WTC11 (cell line): ENCODE measurements around the gene FSD1. TPM values are rescaled to one million over a fixed set of nuclear protein-coding genes. Genes with fewer than 3 reads are reported as not detected.

Experiments used
- ATAC-seq: fragments of 200-7000 bp; cut with Tn5 transposase; 2 replicates; pipeline ENCODE4 v1.10.0; 2021; ENCODE audit warnings: mild to moderate bottlenecking, moderate library complexity
- CTCF ChIA-PET: fragments of 300-600 bp; sonication (Branson Sonifier 250); formaldehyde crosslinking; loops from one replicate; lab custom pipeline; 2021; ENCODE audit warnings: antibody characterized with exemption; lab: Charles Lee
- POLR2A ChIA-PET: fragments of 350-600 bp; sonication (Branson Sonifier 250); formaldehyde crosslinking; loops from one replicate; lab custom pipeline; 2021; ENCODE audit warnings: antibody characterized with exemption; lab: Charles Lee
- DNase-seq: peaks from one replicate; pipeline ENCODE4 v3.0.0; 2021; ENCODE audit warnings: low spot score
- H3K27ac Mint-ChIP-seq: 2 replicates; pipeline ENCODE4 v1.8.0; 2021; ENCODE audit warnings: mixed read lengths
- H3K27me3 Mint-ChIP-seq: 2 replicates; pipeline ENCODE4 v1.8.0; 2021; ENCODE audit warnings: low read depth, mild to moderate bottlenecking, moderate library complexity, mixed read lengths
- H3K36me3 Mint-ChIP-seq: 2 replicates; pipeline ENCODE4 v1.8.0; 2021; ENCODE audit warnings: mixed read lengths
- H3K4me1 Mint-ChIP-seq: 2 replicates; pipeline ENCODE4 v1.8.0; 2022; ENCODE audit warnings: mixed read lengths
- H3K4me3 Mint-ChIP-seq: 2 replicates; pipeline ENCODE4 v1.8.0; 2021; ENCODE audit warnings: mild to moderate bottlenecking, moderate library complexity, mixed read lengths
- H3K9me3 Mint-ChIP-seq: 2 replicates; pipeline ENCODE4 v1.8.0; 2021; ENCODE audit warnings: mixed read lengths
- AR ChIP-seq: fragments of 250-450 bp; sonication (Bioruptor Pico); IDR thresholded peaks from 2 replicates; pipeline ENCODE4 v1.9.0; 2021; ENCODE audit warnings: mild to moderate bottlenecking
- CREB1 ChIP-seq: sonication (generic); formaldehyde crosslinking; IDR thresholded peaks from 2 replicates; pipeline ENCODE4 v1.8.0; 2023; ENCODE audit warnings: mild to moderate bottlenecking, missing genetic modification reagents
- E2F4 ChIP-seq: sonication (generic); formaldehyde crosslinking; IDR thresholded peaks from 2 replicates; pipeline ENCODE4 v1.8.1; 2022; ENCODE audit warnings: low read depth, mild to moderate bottlenecking, moderate library complexity, missing genetic modification reagents, borderline replicate concordance
- HMGXB4 ChIP-seq: sonication (generic); formaldehyde crosslinking; IDR thresholded peaks from 2 replicates; pipeline ENCODE4 v1.8.1; 2023; ENCODE audit warnings: mild to moderate bottlenecking, moderate library complexity, missing genetic modification reagents
- IRF2 ChIP-seq: sonication (generic); formaldehyde crosslinking; IDR thresholded peaks from 2 replicates; pipeline ENCODE4 v1.8.0; 2022; ENCODE audit warnings: low read depth, missing genetic modification reagents, borderline replicate concordance
- JUN ChIP-seq: sonication (generic); formaldehyde crosslinking; IDR thresholded peaks from 2 replicates; pipeline ENCODE4 v1.8.0; 2023; ENCODE audit warnings: mild to moderate bottlenecking, missing genetic modification reagents
- MXD4 ChIP-seq: fragments of 250-450 bp; sonication (Bioruptor Pico); IDR thresholded peaks from 2 replicates; pipeline ENCODE4 v1.8.0; 2021; ENCODE audit warnings: mild to moderate bottlenecking, moderate library complexity, borderline replicate concordance
- MYBL2 ChIP-seq: sonication (generic); formaldehyde crosslinking; IDR thresholded peaks from 2 replicates; pipeline ENCODE4 v1.8.1; 2023; ENCODE audit warnings: mild to moderate bottlenecking, moderate library complexity, missing genetic modification reagents
- NFATC4 ChIP-seq: fragments of 250-450 bp; sonication (Bioruptor Pico); IDR thresholded peaks from 2 replicates; pipeline ENCODE4 v1.9.0; 2021; ENCODE audit warnings: mild to moderate bottlenecking
- SP1 ChIP-seq: sonication (generic); formaldehyde crosslinking; conservative IDR thresholded peaks from 2 replicates; pipeline ENCODE4 v1.8.1; 2022; ENCODE audit warnings: missing genetic modification reagents
- TEAD1 ChIP-seq: sonication (generic); formaldehyde crosslinking; IDR thresholded peaks from 2 replicates; pipeline ENCODE4 v1.8.0; 2022; ENCODE audit warnings: mild to moderate bottlenecking, missing genetic modification reagents
- ZNF138 ChIP-seq: sonication (generic); formaldehyde crosslinking; conservative IDR thresholded peaks from 2 replicates; pipeline ENCODE4 v1.8.1; 2022; ENCODE audit warnings: mild to moderate bottlenecking, moderate library complexity, missing genetic modification reagents
- ZNF281 ChIP-seq: sonication (generic); formaldehyde crosslinking; IDR thresholded peaks from 2 replicates; pipeline ENCODE4 v1.8.0; 2023; ENCODE audit warnings: mild to moderate bottlenecking, missing genetic modification reagents
- total RNA-seq: library from RNA; stranded (reverse); gene quantifications from 3 replicates; pipeline ENCODE4 v1.2.3, GENCODE V29; 2021
- TF ChIP-seq, protein P1 (sequence below): sonication (generic); formaldehyde crosslinking; IDR thresholded peaks from 2 replicates; pipeline ENCODE4 v1.8.1; 2023; ENCODE audit warnings: mild to moderate bottlenecking, missing genetic modification reagents, moderate library complexity
- TF ChIP-seq, protein P2 (sequence below): sonication (generic); formaldehyde crosslinking; IDR thresholded peaks from 2 replicates; pipeline ENCODE4 v1.8.0; 2023; ENCODE audit warnings: missing genetic modification reagents, mild to moderate bottlenecking, borderline replicate concordance
- TF ChIP-seq, protein P3 (sequence below): sonication (generic); formaldehyde crosslinking; IDR thresholded peaks from 2 replicates; pipeline ENCODE4 v1.8.1; 2022; ENCODE audit warnings: missing genetic modification reagents, borderline replicate concordance
- TF ChIP-seq, protein P4 (sequence below): fragments of 250-450 bp; sonication (Bioruptor Pico); IDR thresholded peaks from 2 replicates; pipeline ENCODE4 v1.9.0; 2021; ENCODE audit warnings: mild to moderate bottlenecking

FSD1 gene
- total RNA-seq, 1 experiment from 2014 or later = 61.3 TPM

DNA sequence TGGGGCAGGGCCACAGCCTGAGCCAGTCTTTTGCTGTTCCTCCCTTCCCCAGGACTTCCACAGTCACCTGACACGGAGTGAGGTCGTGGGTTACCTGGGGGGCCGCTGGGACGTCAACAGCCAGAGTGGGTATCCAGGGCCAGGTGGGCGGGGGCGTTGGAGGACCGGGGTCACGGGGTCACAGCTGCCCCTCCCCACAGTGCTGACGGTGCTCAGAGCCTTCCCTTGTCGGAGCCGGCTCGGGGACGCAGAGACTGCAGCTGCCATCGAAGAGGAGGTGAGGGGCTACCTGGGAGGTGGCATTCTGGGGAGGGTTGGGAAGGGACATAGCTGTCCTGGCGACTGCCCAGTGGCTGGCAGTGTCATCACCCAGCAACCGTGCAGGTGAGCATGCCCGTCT is 50.5 kb downstream of the FSD1 start:
- Mint-ChIP-seq H3K36me3 (peaks cover 5% of the 10 kb centered on the region), H3K9me3 (no peaks in the 10 kb centered on the region), H3K4me1 (no peaks in the 10 kb centered on the region), H3K27ac (no peak overlapping the region), H3K27me3 (no peaks in the 10 kb centered on the region), H3K4me3 (no peak overlapping the region)
- ATAC-seq = no peak
- POLR2A ChIA-PET = no interaction called here
- DNase-seq = no peak
- TF ChIP-seq ZNF281 (no peak), E2F4 (CRISPR knock-in tag) (no peak)
- TF ChIP-seq, protein P1, sequence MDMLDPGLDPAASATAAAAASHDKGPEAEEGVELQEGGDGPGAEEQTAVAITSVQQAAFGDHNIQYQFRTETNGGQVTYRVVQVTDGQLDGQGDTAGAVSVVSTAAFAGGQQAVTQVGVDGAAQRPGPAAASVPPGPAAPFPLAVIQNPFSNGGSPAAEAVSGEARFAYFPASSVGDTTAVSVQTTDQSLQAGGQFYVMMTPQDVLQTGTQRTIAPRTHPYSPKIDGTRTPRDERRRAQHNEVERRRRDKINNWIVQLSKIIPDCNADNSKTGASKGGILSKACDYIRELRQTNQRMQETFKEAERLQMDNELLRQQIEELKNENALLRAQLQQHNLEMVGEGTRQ (CRISPR knock-in tag) = no peak
- CTCF ChIA-PET = interaction anchor here (0.6 to 1.3 kb wide), 3 partner anchors 46 to 88 kb away, joined by 3 to 7 read pairs (median 4); partner anchors contain the start of gene SH3GL1

DNA sequence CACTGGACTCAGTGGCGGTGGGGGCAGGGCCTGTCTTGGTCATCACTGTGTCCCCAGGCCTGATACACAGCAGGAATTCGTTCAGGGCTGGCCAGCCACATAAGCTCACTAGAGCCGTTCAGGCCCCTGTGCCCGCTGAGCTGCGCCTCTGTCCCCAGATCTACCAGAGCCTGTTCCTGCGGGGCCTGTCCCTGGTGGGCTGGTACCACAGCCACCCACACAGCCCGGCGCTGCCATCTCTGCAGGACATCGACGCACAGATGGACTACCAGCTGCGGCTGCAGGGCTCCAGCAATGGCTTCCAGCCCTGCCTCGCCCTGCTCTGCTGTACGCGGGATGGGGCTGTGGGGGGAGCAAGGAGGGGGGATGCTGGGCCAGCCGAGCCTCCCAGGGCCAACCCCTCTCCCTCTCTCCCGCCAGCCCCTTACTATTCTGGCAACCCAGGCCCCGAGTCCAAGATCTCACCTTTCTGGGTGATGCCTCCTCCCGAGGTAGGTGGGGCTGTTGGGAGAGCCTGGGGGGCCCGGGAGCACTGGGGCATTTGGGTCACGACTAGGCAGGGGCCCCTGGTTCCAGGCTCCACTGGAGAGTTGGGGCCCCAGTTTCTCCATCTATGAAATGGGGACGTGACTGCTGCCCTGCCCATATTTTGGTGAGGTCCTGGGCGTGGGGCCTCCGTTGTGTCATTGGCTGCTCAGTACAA is 52.8 kb downstream of the FSD1 start:
- no peak for DNase-seq
- H3K27me3 Mint-ChIP-seq = no peaks in the 10 kb centered on the region
- no peaks in the 10 kb centered on the region for H3K9me3 Mint-ChIP-seq
- ATAC-seq = no peak
- TF ChIP-seq IRF2 (no peak), TEAD1 (CRISPR knock-in tag) (no peak), JUN (CRISPR knock-in tag) (no peak), SP1 (CRISPR knock-in tag) (no peak), ZNF138 (no peak), NFATC4 (CRISPR knock-in tag) (no peak), HMGXB4 (CRISPR knock-in tag) (no peak), MXD4 (CRISPR knock-in tag) (no peak), AR (CRISPR knock-in tag) (no peak), CREB1 (CRISPR knock-in tag) (no peak), MYBL2 (CRISPR knock-in tag) (no peak)
- TF ChIP-seq, protein P2, sequence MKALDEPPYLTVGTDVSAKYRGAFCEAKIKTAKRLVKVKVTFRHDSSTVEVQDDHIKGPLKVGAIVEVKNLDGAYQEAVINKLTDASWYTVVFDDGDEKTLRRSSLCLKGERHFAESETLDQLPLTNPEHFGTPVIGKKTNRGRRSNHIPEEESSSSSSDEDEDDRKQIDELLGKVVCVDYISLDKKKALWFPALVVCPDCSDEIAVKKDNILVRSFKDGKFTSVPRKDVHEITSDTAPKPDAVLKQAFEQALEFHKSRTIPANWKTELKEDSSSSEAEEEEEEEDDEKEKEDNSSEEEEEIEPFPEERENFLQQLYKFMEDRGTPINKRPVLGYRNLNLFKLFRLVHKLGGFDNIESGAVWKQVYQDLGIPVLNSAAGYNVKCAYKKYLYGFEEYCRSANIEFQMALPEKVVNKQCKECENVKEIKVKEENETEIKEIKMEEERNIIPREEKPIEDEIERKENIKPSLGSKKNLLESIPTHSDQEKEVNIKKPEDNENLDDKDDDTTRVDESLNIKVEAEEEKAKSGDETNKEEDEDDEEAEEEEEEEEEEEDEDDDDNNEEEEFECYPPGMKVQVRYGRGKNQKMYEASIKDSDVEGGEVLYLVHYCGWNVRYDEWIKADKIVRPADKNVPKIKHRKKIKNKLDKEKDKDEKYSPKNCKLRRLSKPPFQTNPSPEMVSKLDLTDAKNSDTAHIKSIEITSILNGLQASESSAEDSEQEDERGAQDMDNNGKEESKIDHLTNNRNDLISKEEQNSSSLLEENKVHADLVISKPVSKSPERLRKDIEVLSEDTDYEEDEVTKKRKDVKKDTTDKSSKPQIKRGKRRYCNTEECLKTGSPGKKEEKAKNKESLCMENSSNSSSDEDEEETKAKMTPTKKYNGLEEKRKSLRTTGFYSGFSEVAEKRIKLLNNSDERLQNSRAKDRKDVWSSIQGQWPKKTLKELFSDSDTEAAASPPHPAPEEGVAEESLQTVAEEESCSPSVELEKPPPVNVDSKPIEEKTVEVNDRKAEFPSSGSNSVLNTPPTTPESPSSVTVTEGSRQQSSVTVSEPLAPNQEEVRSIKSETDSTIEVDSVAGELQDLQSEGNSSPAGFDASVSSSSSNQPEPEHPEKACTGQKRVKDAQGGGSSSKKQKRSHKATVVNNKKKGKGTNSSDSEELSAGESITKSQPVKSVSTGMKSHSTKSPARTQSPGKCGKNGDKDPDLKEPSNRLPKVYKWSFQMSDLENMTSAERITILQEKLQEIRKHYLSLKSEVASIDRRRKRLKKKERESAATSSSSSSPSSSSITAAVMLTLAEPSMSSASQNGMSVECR (CRISPR knock-in tag) = no peak
- TF ChIP-seq, protein P3, sequence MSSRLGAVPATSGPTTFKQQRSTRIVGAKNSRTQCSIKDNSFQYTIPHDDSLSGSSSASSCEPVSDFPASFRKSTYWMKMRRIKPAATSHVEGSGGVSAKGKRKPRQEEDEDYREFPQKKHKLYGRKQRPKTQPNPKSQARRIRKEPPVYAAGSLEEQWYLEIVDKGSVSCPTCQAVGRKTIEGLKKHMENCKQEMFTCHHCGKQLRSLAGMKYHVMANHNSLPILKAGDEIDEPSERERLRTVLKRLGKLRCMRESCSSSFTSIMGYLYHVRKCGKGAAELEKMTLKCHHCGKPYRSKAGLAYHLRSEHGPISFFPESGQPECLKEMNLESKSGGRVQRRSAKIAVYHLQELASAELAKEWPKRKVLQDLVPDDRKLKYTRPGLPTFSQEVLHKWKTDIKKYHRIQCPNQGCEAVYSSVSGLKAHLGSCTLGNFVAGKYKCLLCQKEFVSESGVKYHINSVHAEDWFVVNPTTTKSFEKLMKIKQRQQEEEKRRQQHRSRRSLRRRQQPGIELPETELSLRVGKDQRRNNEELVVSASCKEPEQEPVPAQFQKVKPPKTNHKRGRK (CRISPR knock-in tag) = no peak
- TF ChIP-seq, protein P4, sequence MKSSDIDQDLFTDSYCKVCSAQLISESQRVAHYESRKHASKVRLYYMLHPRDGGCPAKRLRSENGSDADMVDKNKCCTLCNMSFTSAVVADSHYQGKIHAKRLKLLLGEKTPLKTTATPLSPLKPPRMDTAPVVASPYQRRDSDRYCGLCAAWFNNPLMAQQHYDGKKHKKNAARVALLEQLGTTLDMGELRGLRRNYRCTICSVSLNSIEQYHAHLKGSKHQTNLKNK (CRISPR knock-in tag) = no peak
- H3K4me3 Mint-ChIP-seq = no peak overlapping the region
- H3K36me3 Mint-ChIP-seq = no peaks in the 10 kb centered on the region; the same call in 1 of the 2 replicates
- H3K4me1 Mint-ChIP-seq = peaks cover 7% of the 10 kb centered on the region
- POLR2A ChIA-PET = no interaction called here
- CTCF ChIA-PET = interaction anchor here (0.5 to 8.3 kb wide), 4 partner anchors 44 to 115 kb away, joined by 3 to 70 read pairs (median 4); no protein-coding TSS in a partner anchor
- H3K27ac Mint-ChIP-seq = no peak overlapping the region
